Epithelial cell of esophagus (primary cell): Measurements from ENCODE around the gene TUBB2A.
"Not testable (repeated sequence)": the region's sequence is repeated elsewhere in the genome, so short reads cannot be mapped to it uniquely, and the experiment has no call there.

ENCODE experiments used
- DNase-seq: peaks from one replicate; pipeline ENCODE4 v3.0.0; 2010; ENCODE audit warnings: low read depth
- H3K4me3 ChIP-seq: 2 replicates; pipeline ENCODE4 v1.5.1; 2011; ENCODE audit warnings: mild to moderate bottlenecking, low read length, control low read depth
- TF ChIP-seq, protein P1 (sequence below): IDR thresholded peaks from 2 replicates; pipeline ENCODE4 v1.5.1; 2011; ENCODE audit warnings: low read depth, mild to moderate bottlenecking, low read length, control low read depth, inconsistent platforms; ENCODE audit not compliant: insufficient read depth; ENCODE audit errors: missing control alignments

Gene TUBB2A

DNA sequence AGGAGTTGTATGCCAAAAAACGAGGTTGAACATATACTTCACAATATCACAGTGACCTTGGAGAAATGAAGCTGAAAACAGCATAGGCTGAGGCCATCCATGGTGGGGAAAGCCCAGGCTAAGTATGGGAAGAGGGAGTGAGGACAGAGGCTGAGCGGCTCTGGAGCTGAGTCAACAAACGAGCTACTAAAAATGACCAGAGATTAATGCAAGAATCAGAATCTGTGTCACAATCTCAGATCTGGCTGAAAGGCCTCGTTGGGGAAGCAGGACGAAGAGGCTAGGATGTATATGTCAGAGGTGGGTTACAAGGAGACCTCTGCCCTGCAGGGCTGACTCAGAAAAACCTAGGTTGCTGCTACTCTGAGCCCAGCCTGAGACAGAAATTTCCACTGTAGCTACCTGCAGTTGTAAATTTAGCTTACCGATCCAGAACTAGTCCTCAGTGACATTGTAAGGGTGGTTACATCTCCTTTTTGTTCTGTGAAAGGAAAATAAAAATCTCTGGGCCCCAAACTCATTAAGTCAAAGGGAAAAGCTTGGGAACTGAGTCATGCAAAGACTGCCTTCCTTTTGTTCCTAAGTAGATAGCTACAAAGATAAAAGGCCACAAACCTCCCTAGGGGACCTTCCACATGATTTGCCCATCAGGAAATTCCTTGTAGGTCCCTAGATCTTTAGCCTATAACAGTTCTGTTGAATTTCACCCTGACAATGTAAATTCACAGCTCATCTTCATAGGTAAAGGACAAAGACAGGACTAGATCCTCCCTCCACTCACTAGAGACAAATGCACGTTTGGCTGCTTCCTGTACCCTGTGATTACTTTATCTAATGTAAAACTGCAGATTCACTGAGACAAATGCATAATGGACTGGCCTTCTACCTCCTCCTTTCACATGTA is 8.5 kb upstream of the TUBB2A start:
- DNase-seq, result no peak
- TF ChIP-seq, protein P1, sequence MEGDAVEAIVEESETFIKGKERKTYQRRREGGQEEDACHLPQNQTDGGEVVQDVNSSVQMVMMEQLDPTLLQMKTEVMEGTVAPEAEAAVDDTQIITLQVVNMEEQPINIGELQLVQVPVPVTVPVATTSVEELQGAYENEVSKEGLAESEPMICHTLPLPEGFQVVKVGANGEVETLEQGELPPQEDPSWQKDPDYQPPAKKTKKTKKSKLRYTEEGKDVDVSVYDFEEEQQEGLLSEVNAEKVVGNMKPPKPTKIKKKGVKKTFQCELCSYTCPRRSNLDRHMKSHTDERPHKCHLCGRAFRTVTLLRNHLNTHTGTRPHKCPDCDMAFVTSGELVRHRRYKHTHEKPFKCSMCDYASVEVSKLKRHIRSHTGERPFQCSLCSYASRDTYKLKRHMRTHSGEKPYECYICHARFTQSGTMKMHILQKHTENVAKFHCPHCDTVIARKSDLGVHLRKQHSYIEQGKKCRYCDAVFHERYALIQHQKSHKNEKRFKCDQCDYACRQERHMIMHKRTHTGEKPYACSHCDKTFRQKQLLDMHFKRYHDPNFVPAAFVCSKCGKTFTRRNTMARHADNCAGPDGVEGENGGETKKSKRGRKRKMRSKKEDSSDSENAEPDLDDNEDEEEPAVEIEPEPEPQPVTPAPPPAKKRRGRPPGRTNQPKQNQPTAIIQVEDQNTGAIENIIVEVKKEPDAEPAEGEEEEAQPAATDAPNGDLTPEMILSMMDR, result no peak
- H3K4me3 ChIP-seq, result no peak overlapping the region

DNA sequence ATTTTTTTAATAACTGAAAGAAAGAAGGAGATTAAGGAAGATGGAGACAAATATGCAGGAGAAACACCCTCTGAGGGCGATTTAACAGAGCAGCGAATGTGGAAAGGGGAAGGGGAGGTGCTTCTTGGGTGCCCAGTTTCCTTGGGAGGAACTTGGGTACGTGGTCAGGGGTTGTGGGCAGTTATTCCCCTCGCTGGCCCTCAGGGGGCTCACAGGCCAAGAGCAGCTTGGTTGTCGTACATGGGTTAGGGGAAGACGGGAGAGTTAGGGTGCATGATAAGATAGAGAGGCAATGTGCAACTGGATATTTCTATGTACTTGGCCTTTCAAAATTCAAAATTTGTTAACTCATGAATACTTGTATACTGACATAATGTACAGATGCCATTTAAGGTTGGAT is 7.0 kb upstream of the TUBB2A start:
- H3K4me3 ChIP-seq, result no peak overlapping the region
- no peak for DNase-seq
- TF ChIP-seq, protein P1, result no peak

DNA sequence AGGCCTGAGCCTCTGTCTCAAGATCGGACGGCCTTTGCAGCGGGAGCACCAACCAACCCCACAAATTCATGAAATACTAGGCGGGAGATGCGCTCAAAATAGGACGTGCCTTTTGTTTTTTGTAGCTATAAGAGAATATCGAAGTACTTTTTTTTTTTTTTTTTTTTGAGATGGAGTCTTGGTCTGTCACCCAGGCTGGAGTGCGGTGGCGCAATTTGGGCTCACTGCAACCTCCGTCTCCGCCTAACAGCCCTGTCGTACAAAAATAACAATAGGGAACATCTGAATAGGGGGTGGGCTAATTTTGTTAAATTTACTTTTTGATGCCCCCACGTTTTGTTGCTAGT is 5.9 kb upstream of the TUBB2A start:
- no peak for DNase-seq
- peak overlapping the region; percentile 38 for H3K4me3 ChIP-seq
- TF ChIP-seq, protein P1, result no peak

DNA sequence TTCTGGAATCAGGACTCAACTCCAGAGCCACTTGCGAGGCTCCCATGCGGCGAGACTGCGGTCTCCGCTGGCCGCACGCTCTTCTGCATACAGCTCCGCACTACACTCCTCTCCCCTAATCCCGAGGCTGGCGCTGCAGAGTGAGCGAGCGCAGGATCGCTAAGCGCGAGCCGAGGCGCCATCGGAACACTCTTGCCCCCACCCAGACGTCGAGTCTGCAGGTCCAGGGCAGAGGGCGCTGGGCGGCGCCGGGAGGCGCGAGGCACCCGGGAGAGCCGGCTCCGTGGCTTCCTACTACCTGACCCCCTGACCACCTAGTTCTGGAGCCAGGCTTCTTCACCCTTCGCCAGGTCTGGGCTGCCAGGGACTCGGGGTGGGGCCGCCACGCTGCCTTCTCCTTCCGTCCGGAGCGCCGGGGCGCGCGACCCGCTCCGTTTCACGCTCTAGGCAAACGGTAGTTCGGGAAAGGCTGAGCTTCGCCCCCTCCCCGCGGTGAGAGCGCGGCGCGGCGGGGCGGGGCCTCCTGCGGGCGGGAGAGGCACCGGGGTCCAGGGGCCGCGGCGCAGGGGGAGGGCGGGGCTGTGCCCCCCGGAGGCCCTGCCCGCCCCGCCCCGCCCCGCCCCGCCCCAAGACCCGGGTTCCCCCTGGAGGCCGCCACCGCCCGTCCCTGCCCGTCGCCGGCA is 5.4 kb upstream of the TUBB2A start:
- peak overlapping the region; percentile 51 for H3K4me3 ChIP-seq
- TF ChIP-seq, protein P1, result no peak
- DNase-seq, result peak; percentile 65

DNA sequence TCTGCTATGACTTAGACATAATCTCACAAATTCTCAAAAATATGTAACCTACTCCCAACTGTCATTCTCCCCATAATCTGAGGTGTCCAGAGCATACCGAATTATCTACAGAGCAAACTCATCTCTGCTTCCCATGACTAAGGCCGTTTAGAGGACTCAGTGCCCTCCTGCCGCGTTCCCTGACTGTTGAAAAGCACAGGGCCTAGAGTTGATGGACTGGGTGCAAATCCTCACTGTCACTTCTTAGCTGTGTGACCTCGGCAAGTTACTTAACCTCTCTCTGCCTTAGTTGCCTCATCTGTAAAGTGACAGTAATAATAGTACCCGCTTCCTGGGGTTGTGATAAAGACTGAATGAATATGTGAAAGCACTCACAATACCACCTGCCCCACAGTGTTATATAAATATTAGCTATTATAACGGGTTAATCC is 4.7 kb upstream of the TUBB2A start:
- no peak overlapping the region for H3K4me3 ChIP-seq
- DNase-seq, result no peak
- TF ChIP-seq, protein P1, result no peak

DNA sequence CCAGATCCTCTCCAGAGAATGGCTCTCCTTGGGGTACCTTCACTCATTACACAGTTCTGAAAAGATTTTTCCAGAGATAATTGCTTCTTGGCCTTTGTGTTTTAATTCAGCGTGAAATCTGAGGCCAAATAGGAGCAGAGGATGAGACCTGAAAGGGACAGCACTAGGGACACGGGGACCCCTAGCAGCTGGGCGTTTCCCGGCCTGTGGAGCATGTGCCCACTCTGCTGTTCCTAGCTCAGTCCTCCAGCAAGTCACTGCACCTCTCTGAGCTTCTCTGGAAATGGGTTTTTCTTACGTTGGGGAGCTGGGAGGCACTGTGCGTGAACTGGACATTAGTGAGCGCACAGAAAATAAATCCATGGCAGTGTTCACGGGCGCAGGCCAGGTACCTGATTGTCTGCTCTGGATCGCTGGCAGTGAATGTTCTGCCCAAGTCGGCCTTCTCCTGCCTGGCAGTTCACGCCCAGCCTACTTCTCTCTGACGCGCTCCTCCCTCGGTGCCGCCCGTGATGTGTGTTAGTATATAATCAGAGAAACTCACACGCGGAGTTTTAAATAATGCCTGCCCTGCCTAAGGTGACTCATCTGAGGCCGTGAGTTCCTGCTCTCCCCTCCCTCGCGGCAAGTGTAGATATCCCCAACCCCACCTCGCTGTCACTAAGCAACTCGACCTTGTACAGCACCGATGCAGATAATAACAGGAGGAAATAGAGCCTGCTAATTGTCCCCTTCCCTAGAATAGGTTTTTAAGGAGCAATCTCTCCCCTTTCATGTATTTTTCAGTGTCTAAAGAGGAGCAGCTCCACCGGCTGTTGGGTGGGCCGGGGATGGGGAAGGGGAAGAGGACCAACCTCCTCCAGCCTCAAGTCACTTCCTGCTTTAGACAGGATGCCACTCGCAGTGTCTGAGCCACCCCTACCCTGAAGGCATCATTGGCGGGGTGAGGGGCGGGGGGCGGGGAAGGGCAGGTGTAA is 2.7 kb upstream of the TUBB2A start:
- TF ChIP-seq, protein P1, result no peak
- H3K4me3 ChIP-seq, result no peak overlapping the region
- peak; percentile 78 for DNase-seq

DNA sequence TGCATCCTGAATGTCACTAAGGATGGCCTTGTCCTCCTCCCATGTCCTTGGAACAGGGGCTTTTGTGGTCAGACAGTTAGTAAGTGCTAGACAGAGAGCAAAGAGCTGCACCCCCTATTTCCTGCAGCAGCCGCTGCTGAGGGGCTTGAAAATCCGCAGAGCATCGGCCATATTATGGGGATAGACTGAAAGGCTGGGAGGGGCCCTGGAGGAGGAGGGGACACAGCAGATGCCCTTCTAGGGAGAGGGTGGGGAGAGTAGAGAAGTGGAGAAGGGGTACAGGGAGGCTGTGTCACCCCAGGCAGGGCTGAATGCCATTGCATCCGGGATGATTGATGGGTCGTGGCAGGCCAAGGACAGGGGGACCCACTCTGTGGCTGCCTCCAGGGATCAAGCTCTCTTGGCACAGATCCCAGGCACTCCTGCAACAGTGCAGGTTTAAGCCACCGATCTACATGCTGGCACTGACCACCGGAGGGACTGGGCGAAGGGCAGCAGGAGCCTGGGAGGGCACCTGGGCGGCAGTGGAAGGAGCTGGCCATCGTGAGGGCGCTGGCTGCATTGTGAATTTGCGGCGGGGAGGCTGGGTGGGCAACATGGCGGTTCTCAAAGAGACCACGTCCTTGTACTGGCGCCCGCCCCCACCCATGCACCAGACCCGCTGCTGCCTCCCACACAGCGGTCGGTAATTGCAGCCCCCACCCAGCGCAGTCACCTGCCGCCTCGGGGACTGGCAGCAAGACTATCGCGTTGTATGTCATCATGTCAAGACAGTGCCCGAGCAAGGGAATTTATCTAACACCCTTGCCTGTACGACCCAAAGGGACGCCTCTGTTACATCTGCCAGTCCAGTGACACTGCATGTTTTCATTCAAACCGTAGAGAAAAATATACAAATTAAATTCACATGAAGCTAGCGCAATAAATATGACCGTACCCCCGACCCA is 887 bp downstream of the TUBB2A start:
- not testable (repeated sequence) for DNase-seq
- H3K4me3 ChIP-seq, result peak overlapping the region; percentile 71

DNA sequence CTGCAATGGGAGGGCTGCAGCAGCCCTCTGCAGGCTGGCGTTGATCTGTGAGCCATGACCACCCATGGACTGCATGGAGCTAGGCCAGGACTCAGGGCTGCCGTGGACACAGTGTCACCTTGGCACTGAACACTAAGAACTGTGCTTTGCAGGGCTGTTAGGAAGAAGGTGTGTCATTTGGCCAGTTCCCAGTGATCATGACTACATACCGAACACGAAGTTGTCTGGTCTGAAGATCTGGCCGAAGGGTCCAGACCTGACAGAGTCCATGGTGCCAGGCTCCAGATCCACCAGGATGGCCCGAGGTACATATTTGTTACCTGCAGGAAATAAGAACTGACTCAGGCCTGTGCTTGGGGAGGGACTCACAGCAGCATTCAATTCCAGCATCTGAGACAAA is 1.9 kb downstream of the TUBB2A start:
- not testable (repeated sequence) for H3K4me3 ChIP-seq, DNase-seq
